ENCODE results near the gene SLC25A28.

- TF ChIP-seq POLR2A (IDR thresholded peaks at IDR 0.05; ENCODE audit: low read depth, low read length) (no peak), POLR2AphosphoS5 (IDR thresholded peaks at IDR 0.05; ENCODE audit: low read depth, low read length) (no peak), POU2F2 (IDR thresholded peaks at IDR 0.05; ENCODE audit: low read depth, low read length) (no peak), TAF1 (IDR thresholded peaks at IDR 0.05; ENCODE audit: low read depth, low read length) (no peak)
Measured at GRCh38 chr10:99633832-99634231, 13.6 kb upstream of the SLC25A28 start.

Measured in GM12891 (cell line).